ENCODE measurements around the gene NEK5. TPM values are rescaled to one million over a fixed set of nuclear protein-coding genes. Genes with fewer than 3 reads are reported as not detected.
"Not testable (repeated sequence)": the region's sequence is repeated elsewhere in the genome, so short reads cannot be mapped to it uniquely, and the experiment has no call there.

The NEK5 gene
- total and polyA plus RNA-seq, 2 experiments from 2014 or later, result 0.73 to 1.3 TPM

DNA sequence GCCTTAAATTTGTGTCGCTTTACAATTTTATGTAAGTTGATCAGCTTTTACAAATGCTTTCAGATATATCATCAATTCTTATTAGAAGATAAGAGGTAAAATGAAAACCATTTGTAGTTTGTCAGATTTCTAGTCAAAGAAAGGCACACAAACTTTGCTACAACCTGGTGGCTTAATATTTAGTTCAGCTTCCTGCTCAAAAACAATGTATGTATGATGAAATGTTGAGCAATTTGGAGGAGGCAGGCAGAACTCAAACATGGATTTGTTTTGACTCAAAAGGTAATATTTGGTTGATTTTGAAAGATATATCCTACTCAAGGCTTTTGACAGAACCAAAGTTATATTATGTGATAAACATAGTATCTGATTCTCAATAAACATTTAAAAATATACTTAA lies 24.2 kb downstream of the NEK5 start (continued):
- no peak for TF ChIP-seq STAT1 (IDR thresholded peaks at IDR 0.05; ENCODE audit: unreplicated experiment)
- no peak for TF ChIP-seq POLR2AphosphoS5 (IDR thresholded peaks at IDR 0.05; ENCODE audit: low read depth)
- TF ChIP-seq NANOG (IDR thresholded peaks at IDR 0.05; ENCODE audit: borderline replicate concordance), result no peak
- no peak for TF ChIP-seq REST (IDR thresholded peaks at IDR 0.05; ENCODE audit: unreplicated experiment)
- TF ChIP-seq EZH2phosphoT487 (IDR thresholded peaks at IDR 0.05; ENCODE audit: unreplicated experiment), result no peak

GRCh38 chr13:52103386-52103785 lies 25.5 kb downstream of the NEK5 start:
- no peak overlapping the region for H2AFZ ChIP-seq
- no peak overlapping the region for H3K27ac Mint-ChIP-seq
- ATAC-seq, result no peak
- H3K4me3 ChIP-seq, result no peak overlapping the region
- no peak overlapping the region for H3K27ac ChIP-seq (ENCODE audit: low read depth)
- H4K20me1 ChIP-seq (replicated peaks; ENCODE audit: insufficient read depth), result no peaks in the 10 kb centered on the region
- no peaks in the 10 kb centered on the region for H3K27me3 ChIP-seq (ENCODE audit: insufficient read depth)
- 0 out of 3 replicates have a peak, but pooled peaks cover 3% of the 10 kb centered on the region for H3K9me3 Mint-ChIP-seq
- no peak overlapping the region for H3K4me3 Mint-ChIP-seq
- H3F3A ChIP-seq (replicated peaks; ENCODE audit: low read depth), result no peaks in the 10 kb centered on the region
- DNase-seq (ENCODE audit: low spot score), result no peak
- 0 out of 3 replicates have a peak, but pooled peaks cover 3% of the 10 kb centered on the region for H3K36me3 Mint-ChIP-seq (ENCODE audit: low read depth)
- H3K9me2 ChIP-seq (ENCODE audit: insufficient read depth), result no peaks in the 10 kb centered on the region
- no peaks in the 10 kb centered on the region for H3K79me2 ChIP-seq (replicated peaks; ENCODE audit: insufficient read depth)
- no peak overlapping the region for H3K4me2 ChIP-seq
- no peak for TF ChIP-seq POLR2AphosphoS5 (IDR thresholded peaks at IDR 0.05; ENCODE audit: low read depth)
- no peak for TF ChIP-seq ZNF331 (CRISPR knock-in tag; IDR thresholded peaks at IDR 0.05; ENCODE audit: low read depth)
- no peak for TF ChIP-seq NANOG (IDR thresholded peaks at IDR 0.05; ENCODE audit: borderline replicate concordance)
- TF ChIP-seq EZH2phosphoT487 (IDR thresholded peaks at IDR 0.05; ENCODE audit: unreplicated experiment), result no peak
- no peak for TF ChIP-seq EZH2 (IDR thresholded peaks at IDR 0.05; ENCODE audit: low read depth, unreplicated experiment)
- TF ChIP-seq STAT1 (IDR thresholded peaks at IDR 0.05; ENCODE audit: unreplicated experiment), result no peak
- TF ChIP-seq REST (IDR thresholded peaks at IDR 0.05; ENCODE audit: unreplicated experiment), result no peak
- TF ChIP-seq, protein P1, sequence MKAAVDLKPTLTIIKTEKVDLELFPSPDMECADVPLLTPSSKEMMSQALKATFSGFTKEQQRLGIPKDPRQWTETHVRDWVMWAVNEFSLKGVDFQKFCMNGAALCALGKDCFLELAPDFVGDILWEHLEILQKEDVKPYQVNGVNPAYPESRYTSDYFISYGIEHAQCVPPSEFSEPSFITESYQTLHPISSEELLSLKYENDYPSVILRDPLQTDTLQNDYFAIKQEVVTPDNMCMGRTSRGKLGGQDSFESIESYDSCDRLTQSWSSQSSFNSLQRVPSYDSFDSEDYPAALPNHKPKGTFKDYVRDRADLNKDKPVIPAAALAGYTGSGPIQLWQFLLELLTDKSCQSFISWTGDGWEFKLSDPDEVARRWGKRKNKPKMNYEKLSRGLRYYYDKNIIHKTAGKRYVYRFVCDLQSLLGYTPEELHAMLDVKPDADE (IDR thresholded peaks at IDR 0.05), result no peak
- TF ChIP-seq CREB1 (CRISPR knock-in tag; IDR thresholded peaks at IDR 0.05; ENCODE audit: low read depth), result no peak
- H3K4me1 Mint-ChIP-seq, result no peaks in the 10 kb centered on the region
- no peaks in the 10 kb centered on the region for H3K36me3 ChIP-seq (ENCODE audit: insufficient read depth)
- peaks cover 3% of the 10 kb centered on the region for H3K27me3 Mint-ChIP-seq (ENCODE audit: insufficient read depth, low read depth, poor library complexity)
- H3K4me1 ChIP-seq (ENCODE audit: insufficient read depth), result no peaks in the 10 kb centered on the region

GRCh38 chr13:52102423-52102822 lies 26.4 kb downstream of the NEK5 start:
- not testable (repeated sequence) for H3K9me3 Mint-ChIP-seq; H3K36me3 Mint-ChIP-seq (ENCODE audit: low read depth); H3K36me3 ChIP-seq (ENCODE audit: insufficient read depth); ATAC-seq; H3K27ac Mint-ChIP-seq; H3K9me2 ChIP-seq (ENCODE audit: insufficient read depth); H3K27me3 ChIP-seq (ENCODE audit: insufficient read depth); H3K4me1 Mint-ChIP-seq; H3K4me3 ChIP-seq; H2AFZ ChIP-seq; DNase-seq (ENCODE audit: low spot score); H3K27ac ChIP-seq (ENCODE audit: low read depth); H3K27me3 Mint-ChIP-seq (ENCODE audit: insufficient read depth, low read depth, poor library complexity); H4K20me1 ChIP-seq (replicated peaks; ENCODE audit: insufficient read depth); H3K4me3 Mint-ChIP-seq; H3K4me1 ChIP-seq (ENCODE audit: insufficient read depth); H3F3A ChIP-seq (replicated peaks; ENCODE audit: low read depth); H3K4me2 ChIP-seq; H3K79me2 ChIP-seq (replicated peaks; ENCODE audit: insufficient read depth)

All from GM23338 (cell line).